ENCODE results near the gene SUPT3H.

- TF ChIP-seq CTCF (IDR thresholded peaks at IDR 0.05) (no peak), POLR2A (IDR thresholded peaks at IDR 0.05) (no peak), EP300 (IDR thresholded peaks at IDR 0.05) (no peak)
Measured at GRCh38 chr6:45195137-45195536, 182.6 kb downstream of the SUPT3H start.
